T-helper 17 cell (primary cell): ENCODE data around the gene PRSS3. TPM values are rescaled to one million over a fixed set of nuclear protein-coding genes. Genes with fewer than 3 reads are reported as not detected.
"Not testable (repeated sequence)": the region's sequence is repeated elsewhere in the genome, so short reads cannot be mapped to it uniquely, and the experiment has no call there.

Experiments used
- ATAC-seq: fragments of 150-1000 bp; cut with Tn5 transposase; 2 replicates; pipeline ENCODE4 v1.10.0; 2021; ENCODE audit warnings: mild to moderate bottlenecking, moderate library complexity
- DNase-seq, 3 donors: peaks; one replicate each; pipeline versions ENCODE4 v3.0.0 to v3.0.0-alpha.2; 2020 to 2021
- H3K9me3 ChIP-seq: one replicate; pipeline ENCODE4 v1.7.0; 2013; ENCODE audit warnings: low read length, mild to moderate bottlenecking; ENCODE audit not compliant: control insufficient read depth, poor library complexity, severe bottlenecking
- H3K27ac Mint-ChIP-seq: one replicate; pipeline ENCODE4 v1.8.0; 2022; ENCODE audit warnings: mild to moderate bottlenecking, moderate library complexity, mixed read lengths
- H3K27me3 Mint-ChIP-seq: one replicate; pipeline ENCODE4 v1.8.0; 2022; ENCODE audit warnings: mixed read lengths
- H3K36me3 Mint-ChIP-seq: one replicate; pipeline ENCODE4 v1.8.0; 2022; ENCODE audit warnings: low read depth, mixed read lengths
- H3K4me1 Mint-ChIP-seq: one replicate; pipeline ENCODE4 v1.8.0; 2022; ENCODE audit warnings: mild to moderate bottlenecking, mixed read lengths
- H3K4me3 Mint-ChIP-seq: one replicate; pipeline ENCODE4 v1.8.0; 2022; ENCODE audit warnings: mild to moderate bottlenecking, moderate library complexity, mixed read lengths
- total RNA-seq, 4 donors: library from RNA in 2 of 4; stranded (reverse) in 2 of 4; gene quantifications; one replicate each; pipeline ENCODE4 v1.2.3 and lab custom pipeline; 2022 to 2026

Gene PRSS3
- total RNA-seq, 2 donors from 2014 or later = not detected

GRCh38 chr9:33794560-33794959 lies 801 bp upstream of the PRSS3 start:
- peak; percentile 60 for ATAC-seq
- no peak overlapping the region for H3K4me3 Mint-ChIP-seq
- H3K9me3 ChIP-seq = peaks cover 2% of the 10 kb centered on the region
- H3K4me1 Mint-ChIP-seq = peaks cover 5% of the 10 kb centered on the region
- no peak overlapping the region for H3K27ac Mint-ChIP-seq
- peaks cover 62% of the 10 kb centered on the region for H3K27me3 Mint-ChIP-seq
- DNase-seq = no peak
- H3K36me3 Mint-ChIP-seq = peaks cover 8% of the 10 kb centered on the region

GRCh38 chr9:33795819-33796218 lies 458 bp downstream of the PRSS3 start:
- H3K4me3 Mint-ChIP-seq = no peak overlapping the region

DNA sequence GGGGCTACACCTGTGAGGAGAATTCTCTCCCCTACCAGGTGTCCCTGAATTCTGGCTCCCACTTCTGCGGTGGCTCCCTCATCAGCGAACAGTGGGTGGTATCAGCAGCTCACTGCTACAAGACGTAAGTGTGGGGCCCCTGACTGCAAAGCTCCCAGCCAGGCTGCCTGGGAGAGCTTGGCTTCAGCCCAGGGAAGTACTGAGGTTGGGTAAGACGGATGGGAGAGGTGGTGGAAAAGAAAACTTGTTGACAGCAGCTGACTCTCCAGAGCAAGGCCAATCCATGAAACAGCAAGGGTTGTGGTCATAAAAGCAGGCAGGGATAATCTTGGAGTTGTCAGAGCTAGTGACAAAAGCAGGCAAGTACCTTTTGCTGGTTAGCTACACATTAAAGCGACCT lies 1.3 kb downstream of the PRSS3 start:
- DNase-seq, ATAC-seq, H3K36me3 Mint-ChIP-seq, H3K27ac Mint-ChIP-seq, H3K9me3 ChIP-seq, H3K4me1 Mint-ChIP-seq, H3K4me3 Mint-ChIP-seq: not testable (repeated sequence)
- H3K27me3 Mint-ChIP-seq = peaks cover 75% of the 10 kb centered on the region

More at GRCh38 chr9:33795819-33796218, 458 bp downstream of the PRSS3 start:
- DNase-seq (no peak), ATAC-seq (no peak)
- Mint-ChIP-seq H3K27me3 (peaks cover 74% of the 10 kb centered on the region), H3K36me3 (peaks cover 8% of the 10 kb centered on the region), H3K27ac (peak overlapping the region; percentile 53), H3K4me1 (peaks cover 5% of the 10 kb centered on the region)
- H3K9me3 ChIP-seq = peaks cover 2% of the 10 kb centered on the region

- no peak overlapping the region for H3K27ac Mint-ChIP-seq
- peaks cover 69% of the 10 kb centered on the region for H3K27me3 Mint-ChIP-seq
- no peak for ATAC-seq
- H3K9me3 ChIP-seq = peaks cover 2% of the 10 kb centered on the region
- no peak for DNase-seq
- peaks cover 5% of the 10 kb centered on the region for H3K4me1 Mint-ChIP-seq
- no peak overlapping the region for H3K4me3 Mint-ChIP-seq
- peaks cover 8% of the 10 kb centered on the region for H3K36me3 Mint-ChIP-seq
Observed at GRCh38 chr9:33797837-33798236, 2.5 kb downstream of the PRSS3 start.

DNA sequence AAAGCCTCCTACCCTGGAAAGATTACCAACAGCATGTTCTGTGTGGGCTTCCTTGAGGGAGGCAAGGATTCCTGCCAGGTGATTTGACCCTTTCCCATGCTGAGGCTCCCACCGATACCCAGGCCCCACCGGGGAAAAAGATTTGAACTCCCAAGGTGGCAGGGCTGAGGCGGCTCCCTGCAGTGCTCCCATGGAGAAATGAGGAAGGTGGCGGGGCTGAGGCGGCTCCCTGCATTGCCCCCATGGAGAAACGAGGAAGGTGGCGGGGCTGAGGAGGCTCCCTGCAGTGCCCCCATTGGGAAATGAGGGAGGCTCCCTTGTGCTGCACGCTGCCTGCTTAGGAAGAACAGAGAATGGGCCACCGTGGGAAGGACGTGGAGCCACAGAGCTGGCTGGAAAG lies 3.2 kb downstream of the PRSS3 start:
- Mint-ChIP-seq H3K36me3 (peaks cover 8% of the 10 kb centered on the region), H3K4me1 (peaks cover 5% of the 10 kb centered on the region), H3K27me3 (peaks cover 75% of the 10 kb centered on the region), H3K4me3 (no peak overlapping the region), H3K27ac (no peak overlapping the region)
- ATAC-seq (no peak), DNase-seq (no peak)
- peaks cover 2% of the 10 kb centered on the region for H3K9me3 ChIP-seq

- Mint-ChIP-seq H3K27ac (no peak overlapping the region), H3K27me3 (peaks cover 64% of the 10 kb centered on the region), H3K4me3 (no peak overlapping the region), H3K4me1 (no peaks in the 10 kb centered on the region), H3K36me3 (peaks cover 8% of the 10 kb centered on the region)
- DNase-seq (no peak), ATAC-seq (no peak)
- H3K9me3 ChIP-seq = peaks cover 2% of the 10 kb centered on the region
Observed at GRCh38 chr9:33799928-33800704, 4.8 kb downstream of the PRSS3 start.

- Mint-ChIP-seq H3K36me3 (peaks cover 6% of the 10 kb centered on the region), H3K4me1 (no peaks in the 10 kb centered on the region), H3K27me3 (peaks cover 56% of the 10 kb centered on the region), H3K27ac (no peak overlapping the region), H3K4me3 (no peak overlapping the region)
- DNase-seq (no peak), ATAC-seq (no peak)
- H3K9me3 ChIP-seq = peaks cover 2% of the 10 kb centered on the region
Observed at GRCh38 chr9:33800886-33801285, 5.5 kb downstream of the PRSS3 start.

GRCh38 chr9:33801943-33802500 lies 6.7 kb downstream of the PRSS3 start:
- not testable (repeated sequence) for H3K4me1 Mint-ChIP-seq, DNase-seq

GRCh38 chr9:33804196-33804595 lies 8.8 kb downstream of the PRSS3 start:
- not testable (repeated sequence) for H3K27ac Mint-ChIP-seq, H3K4me1 Mint-ChIP-seq, H3K4me3 Mint-ChIP-seq, ATAC-seq, H3K36me3 Mint-ChIP-seq, H3K9me3 ChIP-seq, DNase-seq
- H3K27me3 Mint-ChIP-seq = peaks cover 33% of the 10 kb centered on the region

More at GRCh38 chr9:33801943-33802500, 6.7 kb downstream of the PRSS3 start:
- not testable (repeated sequence) for H3K4me3 Mint-ChIP-seq, ATAC-seq, H3K36me3 Mint-ChIP-seq, H3K27ac Mint-ChIP-seq, H3K9me3 ChIP-seq
- H3K27me3 Mint-ChIP-seq = peaks cover 49% of the 10 kb centered on the region

GRCh38 chr9:33807156-33807555 lies 11.8 kb downstream of the PRSS3 start:
- not testable (repeated sequence) for H3K4me1 Mint-ChIP-seq, H3K27ac Mint-ChIP-seq, DNase-seq, ATAC-seq, H3K36me3 Mint-ChIP-seq, H3K4me3 Mint-ChIP-seq, H3K9me3 ChIP-seq
- peaks cover 25% of the 10 kb centered on the region for H3K27me3 Mint-ChIP-seq

GRCh38 chr9:33808979-33809322 lies 13.6 kb downstream of the PRSS3 start:
- H3K9me3 ChIP-seq, H3K4me1 Mint-ChIP-seq, H3K4me3 Mint-ChIP-seq, ATAC-seq, DNase-seq, H3K36me3 Mint-ChIP-seq: not testable (repeated sequence)
- Mint-ChIP-seq H3K27ac (peak overlapping the region; percentile 76), H3K27me3 (peaks cover 14% of the 10 kb centered on the region)

DNA sequence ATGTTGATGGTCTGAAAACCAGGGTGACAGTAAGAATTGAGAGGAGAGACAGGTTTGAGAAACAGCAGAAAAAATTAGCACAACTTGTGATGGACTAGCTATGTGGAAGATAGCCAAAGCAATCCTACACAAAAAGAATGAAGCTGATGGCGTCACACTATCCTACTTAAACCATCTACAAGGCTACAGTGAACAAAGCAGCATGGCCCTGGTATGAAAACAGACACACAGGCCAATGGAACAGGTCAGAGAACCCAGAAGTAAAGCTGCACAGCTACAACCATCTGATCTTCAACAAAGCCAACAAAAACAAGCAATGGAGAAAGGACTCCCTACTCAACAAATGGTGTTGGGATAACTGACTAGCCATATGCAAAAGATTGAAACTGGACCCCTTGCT lies 14.1 kb downstream of the PRSS3 start:
- Mint-ChIP-seq H3K4me3 (no peak overlapping the region), H3K27ac (peak overlapping the region; percentile 76), H3K36me3 (peaks cover 6% of the 10 kb centered on the region), H3K27me3 (peaks cover 14% of the 10 kb centered on the region), H3K4me1 (peaks cover 9% of the 10 kb centered on the region)
- DNase-seq = no peak
- no peak for ATAC-seq
- no peaks in the 10 kb centered on the region for H3K9me3 ChIP-seq

- peaks cover 12% of the 10 kb centered on the region for H3K27me3 Mint-ChIP-seq
- no peak overlapping the region for H3K4me3 Mint-ChIP-seq
- H3K4me1 Mint-ChIP-seq = peaks cover 28% of the 10 kb centered on the region
- H3K27ac Mint-ChIP-seq = peak overlapping the region; percentile 93
- no peak for DNase-seq
- H3K36me3 Mint-ChIP-seq = peaks cover 5% of the 10 kb centered on the region
- ATAC-seq = peak; percentile 2
- no peaks in the 10 kb centered on the region for H3K9me3 ChIP-seq
Observed at GRCh38 chr9:33813712-33814641, 18.6 kb downstream of the PRSS3 start.
